HepG2 (cell line): ENCODE data around the gene TOLLIP. TPM values are rescaled to one million over a fixed set of nuclear protein-coding genes. Genes with fewer than 3 reads are reported as not detected.

Experiments
- ATF7-NPFF ChIP-seq: sonication (generic); formaldehyde crosslinking; IDR thresholded peaks from 2 replicates; pipeline ENCODE4 v1.8.1; 2023; ENCODE audit warnings: mild to moderate bottlenecking, low read depth, missing genetic modification reagents, moderate library complexity
- ATM ChIP-seq: fragments of 450-650 bp; IDR thresholded peaks from 2 replicates; pipeline ENCODE4 v1.7.1; 2017; ENCODE audit warnings: mild to moderate bottlenecking, borderline replicate concordance
- FIP1L1 ChIP-seq: fragments of 200-400 bp; formaldehyde crosslinking; IDR thresholded peaks from 2 replicates; pipeline ENCODE4 v1.6.1; 2018; ENCODE audit warnings: low read depth, mild to moderate bottlenecking, low read length, moderate library complexity, borderline replicate concordance; ENCODE audit not compliant: insufficient read depth
- HMG20A ChIP-seq: IDR thresholded peaks from 2 replicates; pipeline ENCODE4 v1.6.1; 2016; ENCODE audit warnings: borderline replicate concordance
- MIER3 ChIP-seq: IDR thresholded peaks from 2 replicates; pipeline ENCODE4 v1.6.1; 2016; ENCODE audit warnings: missing compliant biosample characterization, borderline replicate concordance
- NR2F6 ChIP-seq, 2 experiments: IDR thresholded peaks; 2 replicates each; pipeline ENCODE4 v1.6.1; 2016; ENCODE audit warnings: antibody characterized with exemption in 1 of 2, mild to moderate bottlenecking in 1 of 2
- PRMT3 ChIP-seq: sonication (generic); formaldehyde crosslinking; IDR thresholded peaks from 2 replicates; pipeline ENCODE4 v1.8.1; 2022; ENCODE audit warnings: low read depth, mild to moderate bottlenecking, moderate library complexity, missing genetic modification reagents, borderline replicate concordance
- RELA ChIP-seq: sonication (generic); formaldehyde crosslinking; IDR thresholded peaks from 2 replicates; pipeline ENCODE4 v1.4.0; 2020; ENCODE audit warnings: missing genetic modification reagents
- RXRB ChIP-seq: IDR thresholded peaks from 2 replicates; pipeline ENCODE4 v1.6.1; 2016; ENCODE audit warnings: borderline replicate concordance, missing genetic modification reagents, missing compliant biosample characterization
- SATB2 ChIP-seq: sonication (generic); formaldehyde crosslinking; IDR thresholded peaks from 2 replicates; pipeline ENCODE4 v1.5.0; 2020; ENCODE audit warnings: missing genetic modification reagents
- ZNF367 ChIP-seq: sonication (generic); formaldehyde crosslinking; IDR thresholded peaks from 2 replicates; pipeline ENCODE4 v1.4.0; 2020; ENCODE audit warnings: missing genetic modification reagents, borderline replicate concordance
- ZNF678 ChIP-seq: sonication (generic); formaldehyde crosslinking; IDR thresholded peaks from 2 replicates; pipeline ENCODE4 v1.4.0; 2020; ENCODE audit warnings: mild to moderate bottlenecking, missing genetic modification reagents
- ZNF773 ChIP-seq: sonication (generic); formaldehyde crosslinking; IDR thresholded peaks from 2 replicates; pipeline ENCODE4 v1.4.0; 2020; ENCODE audit warnings: missing genetic modification reagents, borderline replicate concordance
- ZNF780A ChIP-seq: sonication (generic); formaldehyde crosslinking; IDR thresholded peaks from 2 replicates; pipeline ENCODE4 v1.8.0; 2022; ENCODE audit warnings: mild to moderate bottlenecking, missing genetic modification reagents, moderate library complexity
- polyA plus RNA-seq, 8 experiments: library from polyadenylated mRNA; depleted of rRNA in 3 of 8; stranded (reverse) in 7 of 8; unstranded in 1 of 8; fragments of >200 nt; fragmentation: Illumina TruSeq in 4 of 8; extraction: Trizol in 4 of 8; gene quantifications; 2 replicates each; pipeline versions ENCODE4 v1.2.1 to v1.2.3, GENCODE V29; 2011 to 2016; ENCODE audit warnings: low read depth in 4 of 8, missing spikeins in 1 of 8, mixed read lengths in 1 of 8; ENCODE audit not compliant: insufficient read depth in 1 of 8
- total RNA-seq, 5 experiments: library from RNA; depleted of rRNA; stranded (reverse); fragments of >200 nt; fragmentation: Illumina TruSeq; extraction: Trizol; gene quantifications; 2 replicates each; pipeline ENCODE4 v1.2.3, GENCODE V29; 2016; ENCODE audit warnings: low read depth in 1 of 5
- TF ChIP-seq, protein P1 (sequence below), 2 experiments: sonication (generic) in 1 of 2; formaldehyde crosslinking in 1 of 2; IDR thresholded peaks; 2 replicates each; pipeline versions ENCODE4 v1.4.0 to v1.6.1; 2016 to 2020; ENCODE audit warnings: borderline replicate concordance in 1 of 2, low read depth in 1 of 2, mild to moderate bottlenecking in 1 of 2, missing genetic modification reagents in 1 of 2
- TF ChIP-seq, protein P2 (sequence below): IDR thresholded peaks from 2 replicates; pipeline ENCODE4 v1.6.1; 2016; ENCODE audit warnings: control low read depth
- TF ChIP-seq, protein P3 (sequence below): sonication (generic); formaldehyde crosslinking; IDR thresholded peaks from 2 replicates; pipeline ENCODE4 v1.4.0; 2020; ENCODE audit warnings: missing genetic modification reagents
- TF ChIP-seq, protein P4 (sequence below): sonication (generic); formaldehyde crosslinking; IDR thresholded peaks from 2 replicates; pipeline ENCODE4 v1.4.0; 2020; ENCODE audit warnings: mild to moderate bottlenecking, missing genetic modification reagents, borderline replicate concordance
- TF ChIP-seq, protein P5 (sequence below): sonication (generic); formaldehyde crosslinking; conservative IDR thresholded peaks from 2 replicates; pipeline ENCODE4 v1.4.0; 2020; ENCODE audit warnings: missing genetic modification reagents

The TOLLIP gene
- total and polyA plus RNA-seq, 2 of the 13 experiments (the other 11 are each of a cell fraction or from before 2014, with no cell fraction given): 25.9 to 47.5 TPM

DNA sequence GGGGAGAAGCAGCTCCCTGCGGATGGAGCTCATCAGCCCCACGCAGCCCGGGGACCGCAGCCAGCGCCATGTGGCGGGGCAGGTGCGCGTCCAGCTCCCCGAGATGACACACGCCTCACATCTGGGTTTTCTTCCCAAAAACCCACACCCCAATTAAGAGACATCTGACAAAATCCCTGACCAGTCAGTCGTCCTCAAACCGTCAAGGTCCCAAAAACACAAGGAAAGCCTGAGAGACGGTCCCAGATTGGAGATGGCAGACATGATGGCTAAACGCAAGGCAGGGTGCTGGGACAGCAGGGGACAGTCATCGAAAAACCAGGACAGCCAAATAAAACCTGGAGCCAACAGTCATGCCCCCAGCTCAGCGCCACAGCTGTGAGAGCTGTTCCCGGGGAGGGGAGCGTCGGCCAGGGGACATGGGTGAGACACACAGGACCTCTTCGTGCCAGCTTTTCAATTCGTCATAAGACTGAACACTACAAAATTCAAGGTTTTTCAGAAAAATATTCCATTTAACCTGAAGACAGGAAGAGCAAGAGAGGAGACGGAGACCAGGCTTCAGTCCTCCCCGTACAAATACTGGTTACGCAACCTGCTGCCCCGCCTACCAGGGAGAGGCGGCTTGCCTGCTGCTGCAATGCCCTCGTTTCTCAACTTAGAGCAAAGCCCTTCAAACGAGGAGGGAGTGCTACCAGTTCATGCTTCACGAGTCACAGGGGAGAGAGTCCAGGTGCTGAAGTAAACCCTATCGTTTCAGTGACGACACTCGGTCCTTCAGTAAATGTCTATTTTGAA, 10.5 kb downstream of the TOLLIP start (continued):
- TF ChIP-seq, protein P1, sequence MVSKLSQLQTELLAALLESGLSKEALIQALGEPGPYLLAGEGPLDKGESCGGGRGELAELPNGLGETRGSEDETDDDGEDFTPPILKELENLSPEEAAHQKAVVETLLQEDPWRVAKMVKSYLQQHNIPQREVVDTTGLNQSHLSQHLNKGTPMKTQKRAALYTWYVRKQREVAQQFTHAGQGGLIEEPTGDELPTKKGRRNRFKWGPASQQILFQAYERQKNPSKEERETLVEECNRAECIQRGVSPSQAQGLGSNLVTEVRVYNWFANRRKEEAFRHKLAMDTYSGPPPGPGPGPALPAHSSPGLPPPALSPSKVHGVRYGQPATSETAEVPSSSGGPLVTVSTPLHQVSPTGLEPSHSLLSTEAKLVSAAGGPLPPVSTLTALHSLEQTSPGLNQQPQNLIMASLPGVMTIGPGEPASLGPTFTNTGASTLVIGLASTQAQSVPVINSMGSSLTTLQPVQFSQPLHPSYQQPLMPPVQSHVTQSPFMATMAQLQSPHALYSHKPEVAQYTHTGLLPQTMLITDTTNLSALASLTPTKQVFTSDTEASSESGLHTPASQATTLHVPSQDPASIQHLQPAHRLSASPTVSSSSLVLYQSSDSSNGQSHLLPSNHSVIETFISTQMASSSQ (IDR thresholded peaks at IDR 0.05; ENCODE audit: low read depth): no peak
- TF ChIP-seq, protein P1 (CRISPR knock-in tag; IDR thresholded peaks at IDR 0.05; ENCODE audit: borderline replicate concordance): peak; percentile 77; the same call in 1 of the 2 replicates
- no peak for TF ChIP-seq FIP1L1
- TF ChIP-seq, protein P2, sequence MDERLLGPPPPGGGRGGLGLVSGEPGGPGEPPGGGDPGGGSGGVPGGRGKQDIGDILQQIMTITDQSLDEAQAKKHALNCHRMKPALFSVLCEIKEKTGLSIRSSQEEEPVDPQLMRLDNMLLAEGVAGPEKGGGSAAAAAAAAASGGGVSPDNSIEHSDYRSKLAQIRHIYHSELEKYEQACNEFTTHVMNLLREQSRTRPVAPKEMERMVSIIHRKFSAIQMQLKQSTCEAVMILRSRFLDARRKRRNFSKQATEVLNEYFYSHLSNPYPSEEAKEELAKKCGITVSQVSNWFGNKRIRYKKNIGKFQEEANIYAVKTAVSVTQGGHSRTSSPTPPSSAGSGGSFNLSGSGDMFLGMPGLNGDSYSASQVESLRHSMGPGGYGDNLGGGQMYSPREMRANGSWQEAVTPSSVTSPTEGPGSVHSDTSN (CRISPR knock-in tag): no peak
- peak; percentile 83; the same call in 1 of the 2 replicates for TF ChIP-seq MIER3 (CRISPR knock-in tag)
- TF ChIP-seq ATF7-NPFF (CRISPR knock-in tag): no peak
- TF ChIP-seq RELA (CRISPR knock-in tag): no peak
- TF ChIP-seq PRMT3 (CRISPR knock-in tag): no peak
- no peak for TF ChIP-seq ZNF678 (CRISPR knock-in tag)
- TF ChIP-seq, protein P3, sequence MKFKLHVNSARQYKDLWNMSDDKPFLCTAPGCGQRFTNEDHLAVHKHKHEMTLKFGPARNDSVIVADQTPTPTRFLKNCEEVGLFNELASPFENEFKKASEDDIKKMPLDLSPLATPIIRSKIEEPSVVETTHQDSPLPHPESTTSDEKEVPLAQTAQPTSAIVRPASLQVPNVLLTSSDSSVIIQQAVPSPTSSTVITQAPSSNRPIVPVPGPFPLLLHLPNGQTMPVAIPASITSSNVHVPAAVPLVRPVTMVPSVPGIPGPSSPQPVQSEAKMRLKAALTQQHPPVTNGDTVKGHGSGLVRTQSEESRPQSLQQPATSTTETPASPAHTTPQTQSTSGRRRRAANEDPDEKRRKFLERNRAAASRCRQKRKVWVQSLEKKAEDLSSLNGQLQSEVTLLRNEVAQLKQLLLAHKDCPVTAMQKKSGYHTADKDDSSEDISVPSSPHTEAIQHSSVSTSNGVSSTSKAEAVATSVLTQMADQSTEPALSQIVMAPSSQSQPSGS: peak; percentile 83; the same call in 1 of the 2 replicates
- TF ChIP-seq, protein P4, sequence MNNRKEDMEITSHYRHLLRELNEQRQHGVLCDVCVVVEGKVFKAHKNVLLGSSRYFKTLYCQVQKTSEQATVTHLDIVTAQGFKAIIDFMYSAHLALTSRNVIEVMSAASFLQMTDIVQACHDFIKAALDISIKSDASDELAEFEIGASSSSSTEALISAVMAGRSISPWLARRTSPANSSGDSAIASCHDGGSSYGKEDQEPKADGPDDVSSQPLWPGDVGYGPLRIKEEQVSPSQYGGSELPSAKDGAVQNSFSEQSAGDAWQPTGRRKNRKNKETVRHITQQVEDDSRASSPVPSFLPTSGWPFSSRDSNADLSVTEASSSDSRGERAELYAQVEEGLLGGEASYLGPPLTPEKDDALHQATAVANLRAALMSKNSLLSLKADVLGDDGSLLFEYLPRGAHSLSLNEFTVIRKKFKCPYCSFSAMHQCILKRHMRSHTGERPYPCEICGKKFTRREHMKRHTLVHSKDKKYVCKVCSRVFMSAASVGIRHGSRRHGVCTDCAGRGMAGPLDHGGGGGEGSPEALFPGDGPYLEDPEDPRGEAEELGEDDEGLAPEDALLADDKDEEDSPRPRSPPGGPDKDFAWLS: no peak
- TF ChIP-seq RXRB (CRISPR knock-in tag): peak; percentile 77
- TF ChIP-seq SATB2 (CRISPR knock-in tag): no peak
- no peak for TF ChIP-seq ATM
- peak; percentile 41; the same call in 1 of the 2 replicates for TF ChIP-seq HMG20A
- TF ChIP-seq ZNF367 (CRISPR knock-in tag): no peak
- no peak for TF ChIP-seq ZNF780A (CRISPR knock-in tag)
- TF ChIP-seq ZNF773: 0 out of 2 replicates have a peak, but pooled peaks have one; percentile 57
- TF ChIP-seq, protein P5, sequence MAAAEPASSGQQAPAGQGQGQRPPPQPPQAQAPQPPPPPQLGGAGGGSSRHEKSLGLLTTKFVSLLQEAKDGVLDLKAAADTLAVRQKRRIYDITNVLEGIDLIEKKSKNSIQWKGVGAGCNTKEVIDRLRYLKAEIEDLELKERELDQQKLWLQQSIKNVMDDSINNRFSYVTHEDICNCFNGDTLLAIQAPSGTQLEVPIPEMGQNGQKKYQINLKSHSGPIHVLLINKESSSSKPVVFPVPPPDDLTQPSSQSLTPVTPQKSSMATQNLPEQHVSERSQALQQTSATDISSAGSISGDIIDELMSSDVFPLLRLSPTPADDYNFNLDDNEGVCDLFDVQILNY: no peak
- TF ChIP-seq NR2F6 (IDR thresholded peaks at IDR 0.05): no peak
- peak; percentile 70; the same call in 1 of the 2 replicates for TF ChIP-seq NR2F6 (CRISPR knock-in tag; IDR thresholded peaks at IDR 0.05)
